Activated T-cell treated with anti-CD3 and anti-CD28 coated beads for 1 hour (primary cell): ENCODE measurements around the gene ZNF23.
"Not testable (repeated sequence)": the region's sequence is repeated elsewhere in the genome, so short reads cannot be mapped to it uniquely, and the experiment has no call there.

Experiments
- DNase-seq: peaks from one replicate; pipeline ENCODE4 v3.0.0-alpha.2; 2020; ENCODE audit warnings: low read depth

The ZNF23 gene

DNA sequence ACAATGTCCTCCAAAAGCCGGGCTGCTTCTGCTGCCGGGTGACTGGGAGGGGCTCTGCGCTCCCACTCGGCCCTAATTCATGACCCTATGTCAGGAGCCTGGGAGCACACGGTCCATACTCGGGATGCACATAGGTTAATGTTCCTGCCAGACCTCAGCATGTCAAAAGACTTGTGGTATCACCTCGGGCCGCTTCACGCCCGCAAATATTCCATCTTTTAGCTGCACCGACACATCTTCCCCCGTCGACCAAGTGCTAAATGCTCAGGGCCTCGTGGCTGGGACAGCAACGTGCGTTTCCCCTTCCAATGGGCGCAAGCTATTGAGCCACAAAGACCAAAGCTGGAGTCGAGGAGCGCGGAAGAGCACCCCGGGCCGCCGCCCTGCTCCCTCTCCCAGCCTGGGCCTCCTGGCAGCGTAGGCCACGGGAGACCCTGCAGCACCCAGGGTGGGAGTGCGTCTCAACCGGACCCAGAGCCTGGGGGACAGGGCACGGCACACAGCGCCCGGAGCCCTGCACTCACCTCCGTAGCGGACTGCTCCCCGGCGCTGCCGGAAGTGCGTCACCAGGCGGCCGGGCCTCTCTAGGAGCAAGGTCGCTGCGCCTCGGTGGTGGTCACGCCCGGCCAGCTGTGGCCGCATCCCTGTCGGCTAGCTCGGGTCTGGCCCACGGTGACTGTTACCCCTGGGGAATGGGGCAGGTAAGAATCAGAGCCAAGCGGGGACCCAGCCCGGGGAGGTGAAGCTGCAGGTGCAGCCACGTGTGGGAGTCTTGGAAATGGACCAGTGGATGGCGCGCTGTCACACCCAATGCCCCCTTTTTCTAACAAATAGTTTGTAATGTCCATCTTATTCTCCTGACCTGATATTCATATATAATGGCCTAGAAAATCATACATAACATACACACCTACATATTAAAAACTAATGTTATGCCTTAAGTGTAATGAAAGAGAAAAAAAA is at the start of gene ZNF23:
Gene ZNF23, minus strand, starts transcription at position 562 of the 963 bp plus-strand sequence. CDS start 5,451 bp downstream, outside the sequence.
- peak; percentile 66 for DNase-seq

DNA sequence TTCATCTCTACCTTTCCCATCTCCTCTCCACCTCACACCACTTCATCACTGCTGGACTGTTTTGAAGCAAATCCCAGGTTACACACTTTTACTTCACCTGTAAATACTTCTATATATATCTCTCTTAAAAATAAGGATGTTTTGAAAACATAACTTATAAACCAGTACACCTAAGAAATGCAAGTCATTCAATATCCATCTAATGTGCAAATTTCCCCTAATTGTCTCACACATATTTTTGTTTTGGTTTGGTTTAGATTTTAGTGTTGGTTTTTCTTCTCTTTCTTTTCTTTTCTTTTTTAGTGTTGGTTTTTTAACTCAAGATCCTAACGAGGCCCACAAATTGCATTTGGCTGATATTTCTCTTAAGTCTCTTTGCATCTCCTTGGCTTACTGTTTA is 45.0 kb upstream of the ZNF23 start:
- no peak for DNase-seq

DNA sequence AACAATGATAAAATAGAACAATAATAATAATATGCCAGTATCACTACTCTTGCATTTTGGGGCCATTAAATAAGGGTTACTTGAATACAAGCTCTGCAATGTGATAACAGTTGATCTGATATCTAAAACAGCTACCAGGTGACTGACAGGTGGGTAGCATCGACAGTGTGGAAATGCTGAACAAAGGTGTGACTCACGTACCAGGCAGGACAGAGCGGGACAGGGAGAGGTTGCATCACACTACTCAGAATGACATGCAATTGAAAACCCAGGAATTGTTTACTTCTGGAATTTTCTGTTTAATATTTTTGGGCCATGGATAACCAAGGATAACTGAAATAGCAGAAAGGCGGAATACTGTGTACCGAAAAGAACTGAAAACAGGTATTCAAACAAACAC is 42.9 kb upstream of the ZNF23 start:
- DNase-seq: no peak

DNA sequence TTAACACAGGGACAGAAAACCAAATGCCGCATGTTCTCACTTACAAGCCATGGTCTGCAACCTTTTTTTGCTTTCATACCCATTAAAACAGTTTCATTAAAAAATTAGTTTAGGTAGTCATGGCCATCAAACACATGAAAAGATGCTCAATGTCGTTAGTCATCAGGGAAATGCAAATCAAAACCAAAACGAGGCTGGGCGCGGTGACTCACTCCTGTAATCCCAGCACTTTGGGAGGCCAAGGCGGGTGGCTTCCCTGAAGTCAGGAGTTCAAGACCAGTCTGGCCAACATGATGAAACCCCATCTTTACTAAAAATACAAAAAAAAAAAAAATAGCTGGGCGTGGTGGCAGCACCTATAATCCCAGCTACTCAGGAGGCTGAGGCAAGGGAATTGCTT is 42.0 kb upstream of the ZNF23 start:
- DNase-seq: not testable (repeated sequence)

DNA sequence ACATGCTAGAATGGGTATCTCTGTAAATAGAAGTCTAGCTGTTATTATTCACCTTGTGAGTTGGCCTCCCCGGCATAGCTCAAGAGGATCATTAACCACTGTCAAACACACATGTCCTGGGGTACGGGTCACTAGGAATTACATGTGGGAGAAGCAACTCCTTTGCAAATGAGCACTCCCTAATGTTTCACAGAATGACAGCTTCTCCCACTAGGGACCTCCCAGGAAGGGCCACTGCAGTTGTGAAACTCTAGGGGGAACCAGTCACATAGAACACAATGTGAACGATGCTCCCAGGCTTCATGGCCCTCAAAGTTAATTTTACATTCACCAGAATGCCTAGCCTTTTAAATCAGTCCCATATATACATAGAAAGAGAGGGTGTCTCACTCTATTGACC is 39.5 kb upstream of the ZNF23 start:
- DNase-seq: no peak

DNA sequence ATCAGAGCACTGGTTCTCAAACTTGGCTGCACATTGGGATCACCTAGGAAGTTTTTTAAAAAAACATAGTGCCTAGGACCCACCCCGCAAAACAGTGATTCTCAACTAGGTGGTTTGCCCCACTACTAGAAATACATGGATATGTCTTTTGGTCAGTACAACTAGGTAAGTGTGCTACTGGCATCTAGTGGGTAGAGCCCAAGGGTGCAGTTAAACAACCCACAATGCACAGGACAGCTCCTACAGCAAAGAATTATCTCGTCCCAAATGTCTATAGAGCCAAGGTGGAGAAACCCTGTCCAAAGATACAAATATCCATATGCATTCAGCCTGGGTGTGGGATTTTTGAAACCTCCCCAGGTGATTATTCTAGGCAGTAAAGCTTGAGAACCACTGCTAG is 38.9 kb upstream of the ZNF23 start:
- no peak for DNase-seq

DNA sequence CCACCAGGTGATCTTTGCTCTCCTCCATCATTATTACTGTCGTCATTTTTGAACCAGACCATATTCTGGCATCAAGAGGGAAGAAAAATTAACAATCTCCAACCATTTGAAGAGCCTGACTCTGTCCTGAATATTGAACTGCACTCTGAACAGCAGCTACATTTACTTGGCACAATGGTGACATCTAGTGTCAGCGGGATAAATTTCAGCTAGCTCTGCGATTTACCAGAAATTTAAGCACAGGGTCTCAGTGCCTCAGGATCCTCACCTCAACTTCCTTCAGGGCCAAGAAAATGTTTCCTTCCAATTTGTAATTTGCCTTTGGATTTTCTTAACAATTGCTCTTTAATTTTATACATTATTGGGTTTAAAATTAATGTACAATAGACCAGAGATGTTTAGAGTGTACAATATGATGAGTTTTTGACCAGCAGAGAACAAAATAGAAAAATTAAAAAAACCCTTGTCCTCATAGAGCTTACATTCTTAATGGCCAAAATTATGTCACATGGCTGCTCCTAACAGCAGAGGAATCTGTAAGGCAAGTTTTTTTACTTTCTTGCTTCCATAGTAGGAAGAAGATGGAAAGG is 37.8 kb upstream of the ZNF23 start:
- peak; percentile 9 for DNase-seq

DNA sequence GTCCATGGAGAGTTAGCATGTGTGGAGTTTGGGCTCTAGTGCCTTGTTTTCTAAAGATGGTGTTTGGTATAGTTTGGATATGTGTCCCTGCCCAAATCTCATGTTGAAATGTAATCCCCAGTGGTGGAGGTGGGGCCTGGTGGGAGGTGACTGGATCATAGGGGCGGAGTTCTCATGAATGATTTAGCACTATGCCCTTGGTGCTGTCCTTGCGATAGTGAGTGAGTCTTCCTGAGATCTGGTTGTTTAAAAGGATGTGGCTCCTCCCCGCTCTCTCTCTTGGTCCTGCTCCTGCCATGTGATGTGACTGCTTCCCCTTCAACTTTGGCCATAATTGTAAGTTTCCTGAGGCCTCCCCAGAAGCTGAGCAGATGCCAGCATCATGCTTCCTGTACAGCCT is 36.0 kb upstream of the ZNF23 start:
- DNase-seq: no peak

DNA sequence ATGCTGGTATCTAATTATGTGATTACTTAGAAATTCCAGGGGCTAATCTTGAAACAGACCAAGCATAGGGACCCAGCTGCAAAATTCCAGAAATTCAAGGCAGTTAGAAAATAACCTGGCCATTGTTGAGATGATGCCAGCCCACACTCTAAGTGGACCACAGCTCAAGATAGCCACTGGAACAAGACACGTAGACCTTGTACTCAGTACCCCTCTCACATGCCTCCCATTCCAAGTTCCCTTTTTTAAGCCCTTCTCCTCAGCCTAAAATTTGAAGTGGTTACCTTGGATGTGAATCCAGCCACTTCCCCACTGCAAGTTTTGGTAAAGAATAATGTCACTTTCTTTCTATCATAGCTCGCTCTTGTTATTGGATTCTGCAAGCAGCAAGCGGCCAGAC is 31.2 kb upstream of the ZNF23 start:
- no peak for DNase-seq

DNA sequence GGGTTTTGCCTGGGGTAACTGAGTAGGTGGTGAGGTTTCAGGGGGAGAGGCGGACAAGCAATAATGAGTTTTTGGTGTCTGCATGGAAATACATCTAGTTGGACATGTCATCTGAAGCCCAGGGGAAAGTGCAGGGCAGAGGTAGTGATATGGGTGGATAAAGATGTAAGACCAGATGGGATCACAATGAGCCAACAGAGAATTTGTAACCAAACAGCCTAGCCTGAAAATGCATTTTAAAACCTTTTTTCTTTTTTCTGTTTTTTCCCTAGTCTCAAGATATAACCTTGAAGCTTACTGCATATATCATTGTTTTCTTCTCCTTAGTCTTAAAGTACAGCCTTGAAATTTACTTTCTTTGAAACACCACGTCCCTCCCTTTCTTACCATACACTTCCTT is 30.7 kb upstream of the ZNF23 start:
- no peak for DNase-seq

DNA sequence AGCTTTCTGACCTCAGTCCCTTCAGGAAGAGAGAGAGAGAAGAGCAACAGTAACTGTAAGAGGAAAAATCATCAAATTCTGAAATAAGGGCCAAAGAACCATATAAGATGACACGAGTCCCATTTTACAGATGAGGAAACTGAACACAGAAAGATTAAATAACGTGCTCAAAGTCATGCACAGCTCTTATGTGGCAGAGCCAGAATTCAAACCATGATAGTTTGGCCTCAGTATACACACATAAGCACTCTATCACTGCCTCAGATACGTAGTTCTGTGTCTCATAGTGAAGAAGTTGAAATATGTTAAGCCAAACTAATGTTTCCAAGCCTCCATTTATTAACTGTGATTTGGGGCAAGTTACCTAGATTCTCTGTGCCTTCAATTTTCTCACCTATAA is 29.0 kb upstream of the ZNF23 start:
- no peak for DNase-seq

DNA sequence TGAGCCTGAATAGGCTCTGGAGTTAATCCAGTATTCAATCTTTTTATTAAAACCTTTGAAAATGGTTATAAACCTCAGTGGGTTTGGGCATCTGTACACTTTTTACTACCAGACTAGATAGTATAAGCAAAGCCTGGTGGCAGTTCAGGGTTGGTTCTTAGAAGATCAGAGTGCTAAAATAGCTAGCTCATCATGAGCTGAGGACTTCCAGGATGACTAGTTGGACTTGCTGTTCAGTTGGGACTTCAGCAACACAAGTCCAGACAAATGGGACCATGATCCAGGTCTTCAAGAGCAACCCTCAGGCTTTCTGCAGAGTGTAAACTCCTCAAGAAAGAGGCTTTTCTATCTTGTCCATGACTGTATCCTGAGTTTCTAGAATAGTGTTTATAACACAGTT is 28.3 kb upstream of the ZNF23 start:
- DNase-seq: no peak

DNA sequence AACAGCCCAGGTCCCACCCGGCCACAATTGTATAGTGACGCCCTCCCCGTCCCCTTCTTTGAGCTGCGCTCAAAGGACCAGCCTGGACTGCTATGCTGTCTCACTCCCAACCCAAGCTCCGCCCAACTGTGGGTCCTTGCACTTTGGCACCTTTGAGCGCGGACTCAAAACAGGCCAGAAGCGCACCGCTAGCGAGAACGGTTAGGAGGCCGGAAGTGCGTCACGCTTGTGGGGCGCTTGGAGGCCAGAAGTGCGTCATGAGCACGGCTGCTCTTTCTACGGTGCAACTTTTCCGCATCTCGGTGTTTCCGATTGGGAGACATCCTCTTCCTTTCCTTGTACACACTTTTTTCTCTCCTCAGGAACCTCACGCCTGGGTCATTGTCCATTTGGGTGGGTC is 27.1 kb upstream of the ZNF23 start, which contains the start of gene ZNF19:
Gene ZNF19, minus strand, starts transcription at position 203 of the 400 bp plus-strand sequence. CDS start 7,210 bp downstream, outside the sequence.
- DNase-seq: no peak

DNA sequence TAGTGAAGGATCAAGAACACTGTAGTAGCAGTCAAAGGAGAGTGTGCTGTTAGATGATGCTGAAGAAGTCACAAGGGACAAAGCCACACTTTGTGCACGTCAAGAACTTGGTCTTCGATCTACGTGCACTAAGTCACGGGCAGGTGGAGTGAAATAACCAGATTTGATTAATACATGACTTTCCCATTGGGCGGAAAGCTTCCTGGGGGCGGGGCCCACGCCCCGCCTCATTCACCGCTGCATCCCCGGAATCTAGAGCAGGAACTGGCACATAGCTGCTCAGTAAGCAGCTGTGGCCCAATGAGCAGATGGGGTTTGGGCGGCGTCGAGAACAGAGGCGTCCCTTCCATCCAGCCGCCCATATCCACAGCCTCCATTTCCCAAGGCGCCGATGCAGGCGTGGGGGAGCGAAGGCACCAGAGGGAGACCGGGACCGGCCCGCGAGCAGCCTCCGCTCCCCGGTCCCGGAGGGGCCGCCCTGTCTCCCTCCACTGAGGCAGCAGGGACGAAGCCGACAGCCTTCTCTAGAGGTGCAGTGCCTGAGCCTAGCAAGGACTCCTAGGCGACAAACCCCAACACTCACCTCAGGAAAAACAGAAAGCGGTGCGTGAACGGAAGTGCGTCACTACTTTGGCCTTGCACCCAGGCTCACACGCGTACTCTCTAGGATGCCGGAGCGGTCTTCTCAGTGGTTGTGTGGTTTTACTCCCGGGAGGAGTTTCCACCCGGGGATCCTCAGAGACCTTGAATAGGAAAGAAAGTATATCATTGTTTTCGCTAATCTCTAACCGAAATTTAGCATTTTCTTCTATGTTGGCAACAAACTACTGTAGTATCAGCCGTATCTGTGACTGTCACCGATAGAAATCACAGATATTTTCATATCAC is 22.2 kb upstream of the ZNF23 start:
- peak; percentile 55 for DNase-seq

DNA sequence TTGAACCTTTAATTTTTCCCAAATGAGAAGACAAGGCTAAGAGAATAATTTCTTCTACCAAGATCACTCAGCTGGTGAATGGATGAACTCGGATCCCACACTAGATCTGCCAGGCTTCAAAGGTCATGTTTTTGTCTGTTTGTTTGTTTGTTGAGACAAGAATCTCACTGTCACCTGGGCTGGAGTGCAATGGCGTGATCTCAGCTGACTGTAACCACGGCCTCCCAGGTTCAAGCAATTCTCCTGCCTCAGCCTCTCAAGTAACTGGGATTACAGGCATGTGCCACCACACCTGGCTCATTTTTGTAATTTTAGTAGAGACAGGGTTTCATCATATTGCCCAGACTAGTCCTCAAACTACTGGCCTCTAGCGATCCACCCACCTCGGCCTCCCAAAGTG is 20.5 kb upstream of the ZNF23 start:
- no peak for DNase-seq

DNA sequence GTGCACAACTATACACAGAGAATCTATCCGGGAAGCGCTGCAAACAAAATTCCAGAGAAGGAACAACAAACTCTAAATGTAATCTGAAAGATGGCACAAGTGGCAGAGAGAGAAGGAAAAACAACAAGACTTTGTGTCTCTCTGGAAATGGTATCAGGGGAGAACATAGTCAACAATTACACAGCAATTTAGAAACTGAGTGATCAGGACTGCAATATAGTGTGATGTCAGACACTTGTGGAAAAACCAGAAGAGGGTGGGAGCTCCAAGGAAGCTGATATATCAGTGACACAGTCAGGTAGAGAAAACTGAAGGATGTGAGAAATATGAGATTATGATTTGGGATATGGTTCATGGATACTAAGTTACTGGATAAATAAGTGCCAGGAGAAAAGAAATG is 18.9 kb upstream of the ZNF23 start:
- DNase-seq: no peak

DNA sequence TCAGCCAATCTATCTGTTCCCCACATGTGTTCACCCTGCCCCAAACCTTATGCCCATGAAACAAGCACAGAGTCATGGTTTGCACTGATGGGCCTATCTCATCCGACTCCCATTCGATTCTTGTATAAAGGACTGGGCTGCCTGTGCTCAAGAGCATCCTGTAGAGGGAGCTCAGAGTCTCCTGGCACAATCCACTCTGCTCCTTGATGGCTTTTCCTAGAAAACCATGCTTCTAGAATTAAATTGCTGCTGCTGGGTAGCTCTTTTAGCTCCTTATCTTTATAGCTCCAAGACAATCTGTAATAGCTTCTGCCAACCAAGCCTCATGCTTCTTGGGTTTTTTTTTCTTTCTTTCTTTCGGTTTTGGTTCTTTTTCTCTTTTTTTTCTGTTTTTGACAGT is 17.4 kb upstream of the ZNF23 start:
- no peak for DNase-seq

DNA sequence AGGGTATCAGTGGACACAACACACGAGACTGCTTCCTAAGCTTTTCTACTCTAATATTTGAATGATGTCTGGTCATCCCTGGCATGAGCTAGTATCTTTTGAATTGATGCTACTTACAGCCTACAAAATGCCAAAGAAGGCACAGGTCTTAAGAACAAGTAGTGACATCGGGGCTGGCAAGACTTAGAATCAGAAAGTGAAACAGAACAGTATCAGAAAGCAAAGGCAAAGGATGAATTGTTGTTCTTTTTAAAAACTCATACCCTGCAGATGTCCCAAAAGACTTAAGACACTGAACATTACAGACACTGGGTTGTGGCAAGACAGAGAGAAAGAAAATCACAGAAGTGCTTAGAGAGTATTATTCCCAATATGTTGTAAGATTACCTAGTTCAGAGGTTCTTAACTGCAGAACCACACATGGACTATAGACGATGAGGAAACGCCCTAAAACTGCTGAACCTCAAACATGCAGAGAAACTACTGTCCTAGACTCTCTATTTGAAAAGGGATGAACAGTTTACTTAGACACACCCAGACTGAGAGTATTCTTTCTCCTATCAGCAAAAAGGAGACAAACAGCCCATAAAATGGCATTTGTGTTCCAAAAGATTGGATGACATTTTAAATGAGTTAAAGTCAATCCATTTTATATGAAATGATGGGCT is 14.5 kb upstream of the ZNF23 start:
- DNase-seq: no peak

DNA sequence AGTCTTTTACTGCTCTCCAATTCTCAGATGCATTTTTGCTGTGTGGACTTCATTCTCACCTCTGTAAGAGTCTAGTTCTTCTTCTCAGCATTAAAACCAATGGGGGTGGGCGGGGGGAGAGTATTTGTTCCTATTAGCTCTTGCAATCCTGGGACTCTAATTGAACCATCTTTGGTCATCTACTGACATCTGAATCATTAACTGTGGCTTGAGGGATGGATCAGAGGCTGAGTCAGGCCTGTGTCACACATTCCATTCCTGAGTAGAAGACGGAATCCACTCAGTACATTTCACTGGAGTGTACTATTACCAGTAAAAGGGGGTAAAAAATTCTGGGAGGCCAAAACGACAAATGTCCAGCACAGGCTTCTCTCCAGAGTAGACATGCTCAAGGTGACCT is 12.8 kb upstream of the ZNF23 start:
- DNase-seq: no peak

DNA sequence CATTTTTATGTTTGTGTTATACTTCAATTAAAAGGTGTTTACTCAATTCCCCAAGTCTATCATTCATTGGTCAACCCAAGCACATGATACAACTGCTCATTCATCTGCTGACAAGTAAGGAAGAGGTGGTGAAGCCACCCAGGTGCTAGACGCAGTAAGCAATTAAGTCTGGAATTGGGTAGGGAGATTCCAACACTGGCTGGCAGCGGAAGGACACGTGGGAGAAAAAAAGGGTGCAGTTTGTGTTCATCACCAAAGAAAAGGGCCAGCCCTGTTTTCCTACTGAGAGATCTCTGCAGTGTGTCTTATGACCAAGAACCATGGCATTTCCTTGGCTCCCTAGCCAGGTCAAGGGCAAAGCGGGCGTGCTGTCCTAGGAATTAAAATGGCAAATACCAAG is 11.8 kb upstream of the ZNF23 start:
- DNase-seq: no peak

DNA sequence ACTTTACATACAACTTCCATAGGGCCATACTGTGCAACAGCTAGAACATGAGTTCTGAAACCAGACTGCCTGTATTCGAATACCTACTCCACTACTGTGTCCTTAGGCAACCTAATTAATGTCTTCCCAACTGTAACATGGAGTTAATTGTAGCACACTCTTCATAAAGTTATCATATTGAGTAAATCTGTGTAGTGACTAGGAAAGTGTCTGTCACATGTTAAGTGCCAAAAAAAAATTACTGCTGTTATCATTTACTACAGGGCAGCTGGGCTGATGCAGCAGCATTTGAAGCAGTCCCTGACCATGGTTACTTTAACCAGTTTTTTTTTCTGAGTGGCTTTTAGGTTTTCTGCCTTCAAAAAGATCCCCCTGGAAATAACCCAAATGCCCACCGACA is 10.9 kb upstream of the ZNF23 start:
- DNase-seq: no peak

DNA sequence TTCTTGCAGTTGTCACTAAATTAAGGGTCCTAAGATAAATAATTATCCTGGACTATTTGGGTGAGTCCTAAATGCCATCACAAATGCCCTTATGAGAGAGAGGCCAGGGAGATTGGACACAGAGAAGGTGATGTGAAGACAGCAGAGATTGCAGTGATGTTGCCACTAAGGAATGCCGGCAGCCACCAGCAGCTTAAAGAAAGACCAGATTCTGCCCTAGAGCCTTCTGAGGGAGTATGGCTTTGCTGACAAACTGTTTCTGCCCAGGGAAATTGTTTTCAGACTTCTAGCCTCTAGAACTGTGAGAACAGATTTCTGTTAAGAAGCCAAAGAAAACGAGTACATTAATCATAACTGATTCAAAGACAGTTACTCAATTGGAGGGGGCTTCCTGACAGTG is 10.0 kb upstream of the ZNF23 start:
- DNase-seq: no peak
